Omental fat pad (tissue), 4 donors: ENCODE measurements around the gene DNAH3. TPM values are rescaled to one million over a fixed set of nuclear protein-coding genes. Genes with fewer than 3 reads are reported as not detected.
"Not testable (repeated sequence)": the region's sequence is repeated elsewhere in the genome, so short reads cannot be mapped to it uniquely, and the experiment has no call there.

Experiments
- ATAC-seq: fragments of 150-250 bp; one replicate; pipeline ENCODE4 v1.9.1; 2016; ENCODE audit warnings: mild to moderate bottlenecking, moderate library complexity; ENCODE audit not compliant: low FRiP score
- DNase-seq: peaks from one replicate; pipeline ENCODE4 v3.0.0-alpha.2; 2019; ENCODE audit warnings: low spot score
- total RNA-seq, 4 donors: library from RNA; depleted of rRNA; stranded (reverse); fragments of >200 nt; gene quantifications; one replicate each; pipeline ENCODE4 v1.1.0, GENCODE V29; 2016
- TF ChIP-seq, protein P1 (sequence below), 3 donors: fragments of 450-650 bp; IDR thresholded peaks; one replicate each; pipeline ENCODE4 v1.5.1; 2016 to 2017; ENCODE audit warnings: antibody characterized with exemption in 3 of 3, mild to moderate bottlenecking in 3 of 3, moderate library complexity in 2 of 3

Gene DNAH3
- total RNA-seq, 4 donors from 2014 or later, result 0.12 TPM; not detected in 3

- no peak for ATAC-seq
- TF ChIP-seq, protein P1, sequence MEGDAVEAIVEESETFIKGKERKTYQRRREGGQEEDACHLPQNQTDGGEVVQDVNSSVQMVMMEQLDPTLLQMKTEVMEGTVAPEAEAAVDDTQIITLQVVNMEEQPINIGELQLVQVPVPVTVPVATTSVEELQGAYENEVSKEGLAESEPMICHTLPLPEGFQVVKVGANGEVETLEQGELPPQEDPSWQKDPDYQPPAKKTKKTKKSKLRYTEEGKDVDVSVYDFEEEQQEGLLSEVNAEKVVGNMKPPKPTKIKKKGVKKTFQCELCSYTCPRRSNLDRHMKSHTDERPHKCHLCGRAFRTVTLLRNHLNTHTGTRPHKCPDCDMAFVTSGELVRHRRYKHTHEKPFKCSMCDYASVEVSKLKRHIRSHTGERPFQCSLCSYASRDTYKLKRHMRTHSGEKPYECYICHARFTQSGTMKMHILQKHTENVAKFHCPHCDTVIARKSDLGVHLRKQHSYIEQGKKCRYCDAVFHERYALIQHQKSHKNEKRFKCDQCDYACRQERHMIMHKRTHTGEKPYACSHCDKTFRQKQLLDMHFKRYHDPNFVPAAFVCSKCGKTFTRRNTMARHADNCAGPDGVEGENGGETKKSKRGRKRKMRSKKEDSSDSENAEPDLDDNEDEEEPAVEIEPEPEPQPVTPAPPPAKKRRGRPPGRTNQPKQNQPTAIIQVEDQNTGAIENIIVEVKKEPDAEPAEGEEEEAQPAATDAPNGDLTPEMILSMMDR (IDR thresholded peaks at IDR 0.05), result no peak
- no peak for DNase-seq
Measured at GRCh38 chr16:20940871-20941635, 209.6 kb downstream of the DNAH3 start.

DNA sequence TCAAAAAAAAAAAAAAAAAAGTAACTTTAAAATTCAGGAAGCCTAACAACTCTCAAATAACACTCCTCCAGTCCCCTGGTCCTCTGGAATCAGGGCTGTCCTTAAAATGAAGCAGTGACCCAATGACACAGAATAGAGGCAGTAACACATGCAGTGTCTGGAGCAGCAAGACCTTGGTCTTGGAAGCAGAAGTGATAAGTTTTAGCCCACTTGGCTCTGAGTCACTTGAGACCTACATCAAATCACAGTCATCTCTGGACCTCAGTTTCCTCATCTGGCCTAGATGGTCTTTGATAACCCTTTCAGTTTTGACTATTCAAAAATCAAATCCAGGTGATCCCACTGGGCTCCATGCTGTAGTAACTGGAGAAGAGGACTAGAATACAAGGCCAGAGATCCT, 211.0 kb downstream of the DNAH3 start:
- no peak for ATAC-seq
- TF ChIP-seq, protein P1 (IDR thresholded peaks at IDR 0.05), result no peak
- DNase-seq, result no peak

- ATAC-seq, result no peak
- TF ChIP-seq, protein P1 (IDR thresholded peaks at IDR 0.05), result no peak
Measured at GRCh38 chr16:20938426-20938825, 212.2 kb downstream of the DNAH3 start.

DNA sequence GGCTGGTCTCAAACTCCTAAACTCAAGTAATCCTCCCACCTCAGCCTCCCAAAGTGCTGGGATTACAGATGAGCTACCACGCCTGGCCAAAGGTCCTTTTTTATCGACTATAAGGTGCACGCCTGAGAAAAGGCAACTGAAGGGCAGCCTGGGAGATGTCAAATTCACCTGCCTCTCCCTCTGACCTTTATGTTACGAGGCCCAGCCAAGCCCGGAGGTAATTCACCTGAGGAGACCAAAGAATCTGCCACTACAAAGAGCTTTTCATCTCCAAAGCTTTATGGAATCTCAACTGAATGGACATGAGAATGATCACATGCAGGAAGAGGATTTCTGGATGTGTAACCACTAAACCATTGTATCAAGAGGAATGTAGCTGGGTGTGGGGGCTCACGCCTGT, 212.9 kb downstream of the DNAH3 start:
- TF ChIP-seq, protein P1 (IDR thresholded peaks at IDR 0.05), result no peak
- no peak for DNase-seq

More at GRCh38 chr16:20938426-20938825, 212.2 kb downstream of the DNAH3 start:
- DNase-seq, result no peak

GRCh38 chr16:20933589-20933988, 217.1 kb downstream of the DNAH3 start:
- TF ChIP-seq, protein P1 (IDR thresholded peaks at IDR 0.05), result no peak
- ATAC-seq, result no peak
- DNase-seq, result no peak

More for the DNA sequence above, 212.9 kb downstream of the DNAH3 start:
- ATAC-seq, result no peak

DNA sequence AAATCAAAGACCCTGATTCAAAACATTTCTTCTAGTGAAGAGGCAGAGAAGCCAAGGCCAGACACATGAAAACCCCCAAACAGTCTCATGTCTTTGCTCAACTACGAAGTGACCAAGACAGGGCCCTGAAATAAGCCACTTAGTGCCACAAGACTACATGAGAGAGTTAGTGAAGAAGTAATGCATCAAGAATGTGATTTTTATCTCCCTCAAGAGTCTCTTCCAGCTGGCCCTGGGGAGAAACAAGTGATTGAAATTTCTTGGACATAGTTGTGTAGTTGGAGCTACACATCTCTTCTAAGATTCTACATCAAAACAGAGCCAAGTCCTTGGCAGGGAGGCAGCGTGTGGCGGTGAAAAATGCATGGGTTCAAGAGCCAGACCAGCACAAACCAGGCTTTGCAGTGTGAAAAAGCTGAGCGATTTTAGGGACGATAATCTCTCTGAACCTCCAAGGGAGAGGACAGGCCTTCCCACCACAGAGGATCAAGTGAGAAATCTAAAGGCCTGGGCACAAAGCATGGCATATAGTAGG, 219.5 kb downstream of the DNAH3 start:
- TF ChIP-seq, protein P1 (IDR thresholded peaks at IDR 0.05), result no peak
- DNase-seq (no peak), ATAC-seq (no peak)

GRCh38 chr16:20930365-20930690, 220.3 kb downstream of the DNAH3 start:
- TF ChIP-seq, protein P1 (IDR thresholded peaks at IDR 0.05), result no peak
- no peak for ATAC-seq
- no peak for DNase-seq

DNA sequence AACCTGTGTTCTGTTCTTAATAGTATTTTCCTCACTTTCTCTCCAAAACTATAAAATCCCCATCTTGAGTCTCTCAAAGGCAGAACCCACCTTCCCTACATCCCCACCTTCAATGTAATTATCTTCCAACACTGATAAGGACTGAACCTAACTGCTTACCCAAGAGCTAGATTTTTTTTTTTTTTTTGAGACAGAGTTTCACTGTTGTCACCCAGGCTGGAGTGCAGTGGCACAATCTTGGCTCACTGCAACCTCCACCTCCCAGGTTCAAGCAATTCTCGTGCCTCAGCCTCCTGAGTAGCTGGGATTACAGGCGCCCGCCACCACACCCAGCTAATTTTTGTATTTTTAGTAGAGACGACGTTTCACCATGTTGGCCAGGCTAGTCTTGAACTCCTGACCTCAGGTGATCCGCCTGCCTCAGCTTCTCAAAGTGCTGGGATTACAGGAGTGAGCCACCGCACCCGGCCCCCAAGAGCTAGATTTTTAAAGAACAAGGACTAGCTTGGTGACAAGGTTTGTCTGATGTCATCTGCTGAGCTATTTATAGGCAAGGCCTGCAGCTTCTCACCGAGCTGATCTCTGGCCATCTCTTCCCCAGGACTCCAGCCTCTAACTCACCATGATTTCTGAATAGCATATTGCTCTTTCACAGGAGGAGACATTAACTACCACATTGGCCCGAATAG, 220.8 kb downstream of the DNAH3 start:
- not testable (repeated sequence) for ATAC-seq, DNase-seq
